Adrenal gland (tissue), 5 donors: Measurements from ENCODE around the gene SLC25A41.

Source experiments
- CTCF ChIP-seq, 6 experiments: fragments of 450-650 bp in 4 of 6; fragments of 200-600 bp in 2 of 6; sonication (generic) in 1 of 6; IDR thresholded peaks; 1 replicate in 5 of 6; 2 replicates in 1 of 6; pipeline versions ENCODE4 v1.5.1 to v1.8.0; 2016 to 2021; ENCODE audit warnings: antibody characterized with exemption in 6 of 6, mild to moderate bottlenecking in 2 of 6, moderate library complexity in 1 of 6
- POLR2A ChIP-seq, 2 donors: fragments of 450-650 bp; IDR thresholded peaks; one replicate each; pipeline ENCODE4 v1.6.1; 2017; ENCODE audit warnings: antibody characterized with exemption in 2 of 2, mild to moderate bottlenecking in 2 of 2, moderate library complexity in 1 of 2
- donor health status: DM: no; HTN: no; CAD: no.

GRCh38 chr19:6423499-6424194 is 9.9 kb downstream of the SLC25A41 start:
- no peak for TF ChIP-seq CTCF (IDR thresholded peaks at IDR 0.05)
- TF ChIP-seq POLR2A (IDR thresholded peaks at IDR 0.05) = peak in 1 of 2 donors; percentile 16
